Right lobe of liver (tissue), 6 donors: Measurements from ENCODE around the gene ACOD1. TPM values are rescaled to one million over a fixed set of nuclear protein-coding genes. Genes with fewer than 3 reads are reported as not detected.
A peak's percentile ranks its signal among the peaks of the same experiment; 100 is the strongest.

ENCODE experiments used
- ATAC-seq, 4 donors: fragments of 200-7000 bp; cut with Tn5 transposase; one replicate each; pipeline ENCODE4 v1.9.1; 2020; ENCODE audit warnings: mild to moderate bottlenecking in 4 of 4, moderate library complexity in 4 of 4
- DNase-seq, 3 donors: peaks; one replicate each; pipeline ENCODE4 v3.0.0-alpha.2; 2020
- H3K27ac ChIP-seq, 3 donors: fragments of 200-600 bp; one replicate each; pipeline ENCODE4 v1.8.0; 2022
- H3K27me3 ChIP-seq, 2 donors: fragments of 200-600 bp; one replicate each; pipeline ENCODE4 v1.8.0; 2022
- H3K36me3 ChIP-seq, 4 donors: fragments of 200-600 bp; sonication (generic) in 1 of 4; one replicate each; pipeline versions ENCODE4 v1.5.1 to v1.8.0; 2017 to 2022; ENCODE audit warnings: control low read depth in 1 of 4
- H3K4me1 ChIP-seq, 4 donors: fragments of 200-600 bp; sonication (generic) in 1 of 4; one replicate each; pipeline versions ENCODE4 v1.5.1 to v1.8.0; 2017 to 2022; ENCODE audit warnings: control low read depth in 1 of 4
- H3K4me3 ChIP-seq, 3 donors: fragments of 200-600 bp; one replicate each; pipeline ENCODE4 v1.8.0; 2022
- H3K9me3 ChIP-seq, 4 donors: fragments of 200-600 bp; sonication (generic) in 1 of 4; one replicate each; pipeline versions ENCODE4 v1.5.1 to v1.8.0; 2017 to 2022; ENCODE audit warnings: control low read depth in 1 of 4
- CTCF ChIP-seq, 4 donors: fragments of 200-600 bp in 3 of 4; fragments of 450-650 bp in 1 of 4; IDR thresholded peaks; one replicate each; pipeline versions ENCODE4 v1.5.1 to v1.8.0; 2016 to 2022; ENCODE audit warnings: antibody characterized with exemption in 4 of 4, mild to moderate bottlenecking in 2 of 4
- POLR2A ChIP-seq: fragments of 450-650 bp; IDR thresholded peaks from one replicate; pipeline ENCODE4 v1.6.1; 2017; ENCODE audit warnings: antibody characterized with exemption, mild to moderate bottlenecking
- WGBS: methylation state at CpG from one replicate; pipeline ENCODE4 v1.1.6; 2018; ENCODE audit warnings: low coverage, low lambda C conversion rate; ENCODE audit not compliant: insufficient coverage; ENCODE audit errors: missing lambda C conversion rate; 5-methylcytosine and 5-hydroxymethylcytosine counted together
- intact Hi-C, 2 donors: fragments of 100-400 bp; cut with DNase I; formaldehyde crosslinking; loops; one replicate each; pipeline versions ENCODE4 v1.11.2 to v1.14.1; 2022
- total RNA-seq, 6 experiments: library from RNA; depleted of rRNA in 2 of 6; stranded (reverse); fragments of >200 nt in 2 of 6; fragmentation: NEBNext Ultra II Directional in 3 of 6; extraction: Animal tissue kit (Norgen Biotek cat#: 25700) in 3 of 6; gene quantifications; one replicate each; pipeline versions ENCODE4 v1.1.0 to v1.2.4, GENCODE V29; 2016 to 2023
- donor health status: DM: no; HTN: yes; CAD: no.
- donor health status: DM: no; HTN: no; CAD: no.
- donor health status: DM: no; HTN: no; CAD: no.
- donor health status: DM: no; HTN: yes; CAD: no.
- donor health status: DM: no; HTN: yes; CAD: no.

The ACOD1 gene
- total RNA-seq, 6 experiments from 2014 or later: not detected

DNA sequence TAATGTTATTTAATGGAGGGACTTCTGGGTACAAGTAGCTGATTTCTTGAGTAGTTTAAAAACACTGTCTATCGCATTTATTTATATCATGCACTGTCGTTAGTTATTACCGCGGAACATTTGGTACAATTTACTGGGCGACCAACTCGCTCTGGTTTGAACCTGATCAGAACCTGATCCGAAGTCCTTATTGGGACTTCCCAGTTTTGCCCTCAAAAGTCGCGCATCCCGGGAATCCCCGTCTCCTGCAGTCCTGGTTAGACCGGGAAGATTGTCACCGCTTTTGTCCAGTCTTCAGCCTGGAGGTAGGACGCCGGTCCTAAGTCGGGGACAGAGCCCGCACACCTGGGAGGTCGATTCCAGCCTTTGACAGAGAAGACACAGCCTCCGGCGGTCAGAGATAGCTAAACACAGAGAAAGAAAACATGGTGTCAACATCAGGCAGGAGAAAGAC is 44.3 kb downstream of the ACOD1 start:
- intact Hi-C loops: no loop called here

DNA sequence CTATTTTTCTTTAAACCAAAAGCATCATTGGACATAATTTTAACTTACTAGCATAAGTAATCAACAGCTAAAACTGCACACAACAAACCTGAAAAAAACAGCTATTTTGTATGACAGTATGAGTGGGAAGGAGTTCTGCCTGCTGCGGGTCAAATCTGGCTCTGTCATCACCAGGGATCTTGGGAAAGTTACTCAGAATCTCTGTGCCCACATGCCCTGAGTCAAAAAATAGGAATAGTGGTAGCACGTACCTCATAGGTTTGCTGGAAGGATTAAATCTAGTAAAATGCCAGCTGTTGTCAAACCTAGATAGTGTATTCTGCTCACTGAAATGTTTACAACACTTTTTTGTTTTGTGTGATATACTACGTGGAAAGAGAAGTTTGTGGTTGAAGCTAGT is 44.7 kb downstream of the ACOD1 start:
- no peak for DNase-seq
- WGBS: 39% methylated on average over 3 of the region's 3 CpGs

More for the DNA sequence above, 44.3 kb downstream of the ACOD1 start:
- Histone ChIP-seq H3K4me1 (peaks cover 0 to 11% (median 0%) of the 10 kb centered on the region in 4 donors), H3K9me3 (no peaks in the 10 kb centered on the region), H3K4me3 (peak overlapping the region; percentile 78 to 86 (median 81)), H3K27ac (peak overlapping the region; percentile 88 to 93 (median 92)), H3K27me3 (no peaks in the 10 kb centered on the region), H3K36me3 (peaks cover 0 to 6% (median 0%) of the 10 kb centered on the region in 4 donors)
- DNase-seq (peak; percentile 46 to 64 (median 52)), ATAC-seq (peak; percentile 35 to 57 (median 40))
- TF ChIP-seq POLR2A (no peak), CTCF (IDR thresholded peaks at IDR 0.05) (no peak)
- WGBS: 4% methylated on average over 20 of the region's 20 CpGs

GRCh38 chr13:76993473-76993872 is 45.2 kb downstream of the ACOD1 start:
- H3K27ac ChIP-seq: no peak overlapping the region

More for the DNA sequence above, 44.7 kb downstream of the ACOD1 start:
- no peak for ATAC-seq
- Histone ChIP-seq H3K27me3 (no peaks in the 10 kb centered on the region), H3K27ac (peak overlapping the region; percentile 88 to 93 (median 92)), H3K4me1 (peaks cover 0 to 11% (median 0%) of the 10 kb centered on the region in 4 donors), H3K4me3 (peak overlapping the region; percentile 78 to 86 (median 81)), H3K9me3 (no peaks in the 10 kb centered on the region), H3K36me3 (peaks cover 0 to 6% (median 0%) of the 10 kb centered on the region in 4 donors)
- no peak for TF ChIP-seq CTCF (IDR thresholded peaks at IDR 0.05)
- TF ChIP-seq POLR2A: no peak
- intact Hi-C loops: no loop called here

DNA sequence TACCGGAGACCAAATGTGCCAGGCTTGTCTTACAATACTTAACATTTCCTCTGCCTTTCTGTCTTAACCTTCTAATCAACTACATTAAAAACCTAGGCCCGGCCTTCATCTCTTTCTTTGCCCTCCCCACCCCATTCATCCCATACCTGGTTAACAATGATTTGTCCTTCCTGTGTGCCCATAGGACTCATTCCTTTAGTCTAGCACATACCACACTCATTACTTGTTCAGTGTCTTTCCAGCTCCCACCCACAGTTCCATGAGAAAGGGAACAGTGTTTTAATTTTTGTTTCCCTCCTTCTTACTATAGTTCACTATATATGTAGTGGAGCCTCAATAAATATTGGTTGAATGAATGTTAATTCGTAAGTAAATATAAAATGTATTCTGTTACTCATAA is 46.0 kb downstream of the ACOD1 start:
- DNase-seq: no peak
- intact Hi-C loops: no loop called here
- H3K9me3 ChIP-seq: no peaks in the 10 kb centered on the region
- 94% methylated on average over 3 of the region's 3 CpGs for WGBS
- H3K27ac ChIP-seq: no peak overlapping the region
- no peak overlapping the region for H3K4me3 ChIP-seq
- no peak for ATAC-seq
- peaks cover 0 to 6% (median 0%) of the 10 kb centered on the region in 4 donors for H3K36me3 ChIP-seq
- peaks cover 0 to 15% (median 0%) of the 10 kb centered on the region in 4 donors for H3K4me1 ChIP-seq
- no peak for TF ChIP-seq CTCF (IDR thresholded peaks at IDR 0.05)
- no peak for TF ChIP-seq POLR2A
- H3K27me3 ChIP-seq: no peaks in the 10 kb centered on the region

More at GRCh38 chr13:76993473-76993872, 45.2 kb downstream of the ACOD1 start:
- Histone ChIP-seq H3K9me3 (no peaks in the 10 kb centered on the region), H3K36me3 (peaks cover 0 to 6% (median 0%) of the 10 kb centered on the region in 4 donors), H3K27me3 (no peaks in the 10 kb centered on the region), H3K4me1 (peaks cover 0 to 11% (median 0%) of the 10 kb centered on the region in 4 donors), H3K4me3 (no peak overlapping the region)
- 79% methylated on average over 5 of the region's 5 CpGs for WGBS
- TF ChIP-seq POLR2A (no peak), CTCF (IDR thresholded peaks at IDR 0.05) (no peak)
- intact Hi-C loops: no loop called here
- no peak for ATAC-seq
- DNase-seq: no peak
